GM20000 (cell line): ENCODE measurements around the gene GPR31.

ENCODE experiments used
- DNase-seq: peaks from one replicate; pipeline ENCODE4 v3.0.0; 2012; ENCODE audit warnings: low spot score
- CTCF ChIP-seq: IDR thresholded peaks from 2 replicates; pipeline ENCODE4 v1.5.1; 2012; ENCODE audit warnings: mild to moderate bottlenecking, control low read depth; ENCODE audit errors: extremely low read depth, missing control alignments

The GPR31 gene

GRCh38 chr6:167113935-167114910 lies 43.6 kb downstream of the GPR31 start:
- peak; percentile 86 for DNase-seq

DNA sequence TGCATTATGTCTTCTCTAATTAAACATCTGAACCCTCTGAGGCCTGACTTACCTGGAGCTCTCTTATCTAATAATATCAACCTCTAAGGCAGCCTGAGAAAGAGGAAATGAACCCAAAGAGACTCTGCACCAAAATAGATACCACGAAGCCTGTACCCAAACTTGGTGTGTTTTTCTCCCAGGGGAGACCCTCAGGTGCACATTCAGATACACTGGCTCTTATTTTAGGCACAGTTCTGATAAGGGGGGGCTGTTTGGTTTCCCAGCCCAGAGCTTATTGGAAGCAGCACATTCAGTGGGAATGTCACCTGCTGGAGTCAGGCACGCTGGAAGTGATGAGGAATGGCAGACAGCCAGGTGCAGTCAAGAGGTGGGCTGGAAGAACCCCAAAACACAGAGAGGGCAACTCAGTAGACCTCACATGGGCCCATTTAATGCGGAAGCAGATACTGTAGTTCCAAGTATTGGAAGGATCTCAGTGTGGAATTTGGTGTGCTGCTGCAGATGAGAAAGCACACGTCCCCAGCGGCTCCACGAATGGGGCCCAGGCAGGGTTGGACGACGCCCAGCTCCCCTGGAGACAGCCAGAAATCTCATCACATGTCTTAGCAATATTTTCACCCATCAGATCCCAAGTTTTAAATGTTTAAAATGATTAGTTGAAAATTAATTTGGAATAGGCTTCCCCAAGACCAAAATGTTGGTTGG lies 44.6 kb downstream of the GPR31 start:
- peak; percentile 47 for DNase-seq
- no peak for TF ChIP-seq CTCF

More at GRCh38 chr6:167113935-167114910, 43.6 kb downstream of the GPR31 start:
- TF ChIP-seq CTCF: no peak

DNA sequence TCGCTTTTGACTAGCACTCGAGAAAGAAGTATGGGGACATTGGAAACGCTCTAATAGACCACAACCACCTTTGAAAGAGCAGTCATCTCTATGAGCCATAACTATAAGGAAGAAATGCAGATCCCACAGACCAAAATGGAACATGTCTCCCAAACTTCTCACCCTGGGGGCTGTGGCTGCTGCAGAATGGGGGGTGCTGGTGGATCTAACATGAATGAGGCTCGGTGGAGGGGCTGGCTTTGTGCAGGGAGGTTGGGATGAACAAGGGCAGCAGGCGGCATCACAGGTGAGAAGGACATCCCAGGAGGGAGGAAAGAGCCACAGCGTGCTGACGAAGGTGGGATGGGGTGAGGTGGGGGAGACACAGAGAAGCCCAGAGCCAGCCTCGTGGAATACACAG lies 45.4 kb downstream of the GPR31 start:
- no peak for DNase-seq
- TF ChIP-seq CTCF: no peak

- DNase-seq: no peak
- TF ChIP-seq CTCF: no peak
Observed at GRCh38 chr6:167111597-167111996, 46.2 kb downstream of the GPR31 start.

DNA sequence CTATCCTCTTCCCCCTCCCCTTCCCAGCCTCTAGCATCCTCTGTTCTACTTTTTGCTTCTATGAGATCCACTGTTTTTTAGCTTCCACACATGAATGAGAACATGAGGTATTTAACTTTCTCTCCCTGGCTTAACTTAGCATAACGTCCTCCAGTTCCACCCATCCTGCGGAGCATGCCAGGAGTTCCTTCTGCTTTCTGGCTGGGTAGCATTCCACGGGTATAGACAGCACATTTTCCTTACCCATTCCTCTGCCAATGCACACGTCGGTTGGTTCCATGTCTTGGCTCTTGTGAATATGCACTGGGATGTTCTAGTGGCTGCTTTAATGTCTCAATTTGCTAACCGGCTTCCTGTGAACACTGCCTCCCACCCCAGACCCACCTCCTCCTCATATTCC lies 48.1 kb downstream of the GPR31 start:
- no peak for TF ChIP-seq CTCF
- DNase-seq: no peak

- no peak for DNase-seq
- TF ChIP-seq CTCF: no peak
Observed at GRCh38 chr6:167108278-167108677, 49.5 kb downstream of the GPR31 start.

GRCh38 chr6:167107787-167108186 lies 50.0 kb downstream of the GPR31 start:
- no peak for TF ChIP-seq CTCF
- no peak for DNase-seq
